ENCODE data around the gene TSPAN17.

The TSPAN17 gene

GRCh38 chr5:176685010-176685409 lies 37.7 kb downstream of the TSPAN17 start:
- Histone ChIP-seq H4K20me1 (ENCODE audit: insufficient read depth, low read length) (no peaks in the 10 kb centered on the region), H3K4me3 (ENCODE audit: low read length) (no peak overlapping the region), H3K36me3 (replicated peaks; ENCODE audit: low read depth, low read length) (no peaks in the 10 kb centered on the region), H3K27me3 (ENCODE audit: low read depth, low read length) (peaks cover 31% of the 10 kb centered on the region), H2AFZ (ENCODE audit: low read depth, low read length) (no peak overlapping the region), H3K9me3 (ENCODE audit: insufficient read depth, low read length) (no peaks in the 10 kb centered on the region), H3K79me2 (ENCODE audit: low read length) (no peaks in the 10 kb centered on the region), H3K9ac (ENCODE audit: low read length) (no peak overlapping the region), H3K4me2 (ENCODE audit: low read length) (no peak overlapping the region), H3K4me1 (ENCODE audit: low read length) (no peaks in the 10 kb centered on the region), H3K27ac (ENCODE audit: low read length) (no peak overlapping the region)
- TF ChIP-seq, protein P1, sequence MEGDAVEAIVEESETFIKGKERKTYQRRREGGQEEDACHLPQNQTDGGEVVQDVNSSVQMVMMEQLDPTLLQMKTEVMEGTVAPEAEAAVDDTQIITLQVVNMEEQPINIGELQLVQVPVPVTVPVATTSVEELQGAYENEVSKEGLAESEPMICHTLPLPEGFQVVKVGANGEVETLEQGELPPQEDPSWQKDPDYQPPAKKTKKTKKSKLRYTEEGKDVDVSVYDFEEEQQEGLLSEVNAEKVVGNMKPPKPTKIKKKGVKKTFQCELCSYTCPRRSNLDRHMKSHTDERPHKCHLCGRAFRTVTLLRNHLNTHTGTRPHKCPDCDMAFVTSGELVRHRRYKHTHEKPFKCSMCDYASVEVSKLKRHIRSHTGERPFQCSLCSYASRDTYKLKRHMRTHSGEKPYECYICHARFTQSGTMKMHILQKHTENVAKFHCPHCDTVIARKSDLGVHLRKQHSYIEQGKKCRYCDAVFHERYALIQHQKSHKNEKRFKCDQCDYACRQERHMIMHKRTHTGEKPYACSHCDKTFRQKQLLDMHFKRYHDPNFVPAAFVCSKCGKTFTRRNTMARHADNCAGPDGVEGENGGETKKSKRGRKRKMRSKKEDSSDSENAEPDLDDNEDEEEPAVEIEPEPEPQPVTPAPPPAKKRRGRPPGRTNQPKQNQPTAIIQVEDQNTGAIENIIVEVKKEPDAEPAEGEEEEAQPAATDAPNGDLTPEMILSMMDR (IDR thresholded peaks at IDR 0.05; ENCODE audit: low read depth, low read length), result no peak
- no peak for TF ChIP-seq EZH2phosphoT487 (IDR thresholded peaks at IDR 0.05; ENCODE audit: low read depth)

DNA sequence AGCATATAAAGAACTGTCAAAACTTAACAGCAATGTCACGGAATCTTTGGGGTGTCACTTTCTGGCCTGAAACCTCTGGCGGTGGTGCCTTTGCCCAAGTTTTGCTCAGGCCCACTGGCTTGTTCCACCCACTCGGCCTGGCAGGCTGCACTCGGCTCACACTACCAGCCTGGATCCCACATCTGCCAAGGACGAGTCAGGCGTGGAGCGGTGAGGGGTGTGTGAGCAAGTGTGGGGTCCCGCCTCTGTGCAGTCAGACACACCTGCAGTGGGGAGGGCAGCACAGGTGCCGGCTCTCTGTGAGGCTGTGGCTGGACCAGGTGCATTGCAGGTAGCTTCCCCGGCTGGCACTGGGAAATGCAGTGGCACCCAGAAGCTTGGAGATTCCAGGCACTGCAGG lies 40.0 kb downstream of the TSPAN17 start:
- H3K4me3 ChIP-seq (ENCODE audit: low read length), result no peak overlapping the region
- no peak overlapping the region for H3K4me2 ChIP-seq (ENCODE audit: low read length)
- H3K4me1 ChIP-seq (ENCODE audit: low read length), result no peaks in the 10 kb centered on the region
- no peaks in the 10 kb centered on the region for H3K9me3 ChIP-seq (ENCODE audit: insufficient read depth, low read length)
- no peaks in the 10 kb centered on the region for H3K36me3 ChIP-seq (replicated peaks; ENCODE audit: low read depth, low read length)
- H2AFZ ChIP-seq (ENCODE audit: low read depth, low read length), result no peak overlapping the region
- no peak overlapping the region for H3K9ac ChIP-seq (ENCODE audit: low read length)
- TF ChIP-seq, protein P1 (IDR thresholded peaks at IDR 0.05; ENCODE audit: low read depth, low read length), result no peak
- TF ChIP-seq EZH2phosphoT487 (IDR thresholded peaks at IDR 0.05; ENCODE audit: low read depth), result no peak
- H3K79me2 ChIP-seq (ENCODE audit: low read length), result no peaks in the 10 kb centered on the region
- H3K27ac ChIP-seq (ENCODE audit: low read length), result no peak overlapping the region
- no peaks in the 10 kb centered on the region for H4K20me1 ChIP-seq (ENCODE audit: insufficient read depth, low read length)
- peaks cover 29% of the 10 kb centered on the region for H3K27me3 ChIP-seq (ENCODE audit: low read depth, low read length)

DNA sequence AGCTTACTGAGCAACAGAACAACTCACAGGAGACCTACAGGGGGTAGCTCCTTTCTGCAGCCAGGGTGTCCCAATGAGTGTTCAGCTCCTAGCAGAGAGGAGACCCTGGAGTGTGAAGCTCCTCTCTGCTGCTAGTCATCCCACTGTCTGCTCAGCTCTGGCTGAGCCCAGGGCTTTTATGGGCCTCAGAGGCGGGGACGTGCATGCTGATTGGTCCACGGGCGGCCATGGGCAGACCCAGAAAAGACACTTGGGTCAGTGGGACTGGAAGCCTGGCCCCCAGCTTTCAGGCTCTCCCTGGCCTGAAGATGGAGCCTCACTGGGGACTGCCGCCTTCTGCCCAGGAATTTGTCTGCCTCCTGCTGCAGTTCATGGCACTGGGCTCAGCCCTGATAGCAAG lies 40.6 kb downstream of the TSPAN17 start:
- H4K20me1 ChIP-seq (ENCODE audit: insufficient read depth, low read length), result no peaks in the 10 kb centered on the region
- H3K4me1 ChIP-seq (ENCODE audit: low read length), result no peaks in the 10 kb centered on the region
- no peak overlapping the region for H3K4me2 ChIP-seq (ENCODE audit: low read length)
- no peaks in the 10 kb centered on the region for H3K36me3 ChIP-seq (replicated peaks; ENCODE audit: low read depth, low read length)
- H3K4me3 ChIP-seq (ENCODE audit: low read length), result no peak overlapping the region
- TF ChIP-seq EZH2phosphoT487 (IDR thresholded peaks at IDR 0.05; ENCODE audit: low read depth), result no peak
- TF ChIP-seq, protein P1 (IDR thresholded peaks at IDR 0.05; ENCODE audit: low read depth, low read length), result no peak
- peaks cover 25% of the 10 kb centered on the region for H3K27me3 ChIP-seq (ENCODE audit: low read depth, low read length)
- H3K9ac ChIP-seq (ENCODE audit: low read length), result no peak overlapping the region
- no peak overlapping the region for H2AFZ ChIP-seq (ENCODE audit: low read depth, low read length)
- no peaks in the 10 kb centered on the region for H3K79me2 ChIP-seq (ENCODE audit: low read length)
- no peaks in the 10 kb centered on the region for H3K9me3 ChIP-seq (ENCODE audit: insufficient read depth, low read length)
- no peak overlapping the region for H3K27ac ChIP-seq (ENCODE audit: low read length)

GRCh38 chr5:176690911-176691310 lies 43.6 kb downstream of the TSPAN17 start:
- Histone ChIP-seq H3K27me3 (ENCODE audit: low read depth, low read length) (peaks cover 27% of the 10 kb centered on the region), H3K9me3 (ENCODE audit: insufficient read depth, low read length) (no peaks in the 10 kb centered on the region), H3K4me2 (ENCODE audit: low read length) (no peak overlapping the region), H2AFZ (ENCODE audit: low read depth, low read length) (no peak overlapping the region), H3K4me1 (ENCODE audit: low read length) (no peaks in the 10 kb centered on the region), H4K20me1 (ENCODE audit: insufficient read depth, low read length) (no peaks in the 10 kb centered on the region), H3K4me3 (ENCODE audit: low read length) (no peak overlapping the region), H3K9ac (ENCODE audit: low read length) (no peak overlapping the region), H3K36me3 (replicated peaks; ENCODE audit: low read depth, low read length) (no peaks in the 10 kb centered on the region), H3K79me2 (ENCODE audit: low read length) (no peaks in the 10 kb centered on the region), H3K27ac (ENCODE audit: low read length) (no peak overlapping the region)
- no peak for TF ChIP-seq EZH2phosphoT487 (IDR thresholded peaks at IDR 0.05; ENCODE audit: low read depth)
- TF ChIP-seq, protein P1 (IDR thresholded peaks at IDR 0.05; ENCODE audit: low read depth, low read length), result no peak
